Common myeloid progenitor, CD34-positive (primary cell): ENCODE measurements around the gene WRAP73.

Experiments used
- CTCF ChIA-PET: fragments of 350-600 bp; sonication (Branson Sonifier 250); formaldehyde crosslinking; loops from one replicate; lab custom pipeline; 2021; ENCODE audit warnings: antibody characterized with exemption; lab: Charles Lee
- POLR2A ChIA-PET: fragments of 350-600 bp; sonication (Branson Sonifier 250); formaldehyde crosslinking; loops from one replicate; lab custom pipeline; 2021; ENCODE audit warnings: antibody characterized with exemption; lab: Charles Lee
- DNase-seq, 3 donors: peaks; one replicate each; pipeline versions ENCODE4 v3.0.0 to v3.0.0-alpha.2; 2013
- H3K27ac ChIP-seq, 2 experiments: 1 replicate in 1 of 2; 2 replicates in 1 of 2; pipeline ENCODE4 v1.7.0; 2013; ENCODE audit warnings: inconsistent platforms in 2 of 2, low read length in 2 of 2, mild to moderate bottlenecking in 2 of 2, low read depth in 1 of 2, moderate library complexity in 1 of 2; ENCODE audit not compliant: severe bottlenecking in 2 of 2, insufficient read depth in 1 of 2, poor library complexity in 1 of 2
- H3K27me3 ChIP-seq, 5 experiments: replicated peaks in 2 of 5; 1 replicate in 3 of 5; 2 replicates in 2 of 5; pipeline versions ENCODE4 v1.6.1 to v1.7.0; 2013; ENCODE audit warnings: low read length in 4 of 5, mild to moderate bottlenecking in 2 of 5, moderate library complexity in 2 of 5, inconsistent platforms in 1 of 5; ENCODE audit not compliant: insufficient read depth in 5 of 5, control insufficient read depth in 4 of 5
- H3K36me3 ChIP-seq, 4 experiments: 1 replicate in 2 of 4; 2 replicates in 2 of 4; pipeline versions ENCODE4 v1.6.1 to v1.7.0; 2013; ENCODE audit warnings: low read length in 3 of 4, control low read depth in 1 of 4, mild to moderate bottlenecking in 1 of 4; ENCODE audit not compliant: control insufficient read depth in 4 of 4, insufficient read depth in 4 of 4
- H3K4me1 ChIP-seq, 4 experiments: 1 replicate in 3 of 4; 2 replicates in 1 of 4; pipeline versions ENCODE4 v1.6.1 to v1.7.1; 2013; ENCODE audit warnings: low read length in 3 of 4, mild to moderate bottlenecking in 3 of 4, control low read depth in 1 of 4, inconsistent platforms in 1 of 4, moderate library complexity in 1 of 4; ENCODE audit not compliant: control insufficient read depth in 4 of 4, insufficient read depth in 4 of 4; ENCODE audit errors: control extremely low read depth in 1 of 4
- H3K4me3 ChIP-seq, 7 experiments: 1 replicate in 4 of 7; 2 replicates in 3 of 7; pipeline versions ENCODE4 v1.5.1 to v1.7.0; 2013; ENCODE audit warnings: mild to moderate bottlenecking in 7 of 7, low read length in 6 of 7, moderate library complexity in 6 of 7, inconsistent platforms in 2 of 7, low read depth in 2 of 7, control low read depth in 1 of 7; ENCODE audit not compliant: insufficient read depth in 4 of 7, control insufficient read depth in 1 of 7; ENCODE audit errors: extremely low read depth in 1 of 7
- H3K9me3 ChIP-seq, 5 experiments: 1 replicate in 4 of 5; 2 replicates in 1 of 5; pipeline versions ENCODE4 v1.6.1 to v1.7.1; 2013; ENCODE audit warnings: low read length in 4 of 5, mild to moderate bottlenecking in 2 of 5, inconsistent platforms in 1 of 5, low read depth in 1 of 5, moderate library complexity in 1 of 5; ENCODE audit not compliant: control insufficient read depth in 4 of 5, insufficient read depth in 2 of 5; ENCODE audit errors: control extremely low read depth in 1 of 5
- WGBS: methylation state at CpG from one replicate; pipeline ENCODE4 v1.1.5; 2013; ENCODE audit not compliant: insufficient coverage; 5-methylcytosine and 5-hydroxymethylcytosine counted together

Gene WRAP73

DNA sequence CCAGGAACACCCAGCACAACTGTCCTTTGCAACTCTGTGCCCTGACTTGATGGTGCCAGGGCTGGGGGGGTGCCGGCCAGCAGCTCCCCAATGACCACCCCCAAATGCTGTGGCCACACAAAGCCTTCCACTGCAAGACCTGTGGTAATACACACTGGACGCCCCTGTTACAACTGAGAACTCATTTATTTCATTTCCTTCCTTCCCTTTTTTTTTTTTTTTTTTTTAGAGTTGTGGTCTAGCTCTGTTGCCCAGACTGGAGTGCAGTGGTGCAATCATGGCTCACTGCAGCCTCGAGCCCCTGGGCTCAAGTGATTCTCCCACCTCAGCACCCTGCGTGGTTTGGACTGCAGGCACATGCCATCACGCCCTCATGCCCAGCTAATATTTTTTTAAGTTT, 27.6 kb upstream of the WRAP73 start:
- POLR2A ChIA-PET: no interaction called here
- peak overlapping the region in 1 of 7 experiments; percentile 10 for H3K4me3 ChIP-seq
- 30% methylated on average over 2 of the region's 5 CpGs for WGBS
- no peak overlapping the region for H3K27ac ChIP-seq
- H3K27me3 ChIP-seq: peaks cover 0 to 5% (median 0%) of the 10 kb centered on the region in 5 experiments
- peaks cover 0 to 41% (median 29%) of the 10 kb centered on the region in 4 experiments for H3K4me1 ChIP-seq
- DNase-seq: peak; percentile 26 to 69 (median 63)
- H3K9me3 ChIP-seq: no peaks in the 10 kb centered on the region
- H3K36me3 ChIP-seq: no peaks in the 10 kb centered on the region
- CTCF ChIA-PET: interaction anchor here (2.2 kb wide), 1 partner anchor 18 kb away, joined by 5 read pairs; no protein-coding TSS in a partner anchor

DNA sequence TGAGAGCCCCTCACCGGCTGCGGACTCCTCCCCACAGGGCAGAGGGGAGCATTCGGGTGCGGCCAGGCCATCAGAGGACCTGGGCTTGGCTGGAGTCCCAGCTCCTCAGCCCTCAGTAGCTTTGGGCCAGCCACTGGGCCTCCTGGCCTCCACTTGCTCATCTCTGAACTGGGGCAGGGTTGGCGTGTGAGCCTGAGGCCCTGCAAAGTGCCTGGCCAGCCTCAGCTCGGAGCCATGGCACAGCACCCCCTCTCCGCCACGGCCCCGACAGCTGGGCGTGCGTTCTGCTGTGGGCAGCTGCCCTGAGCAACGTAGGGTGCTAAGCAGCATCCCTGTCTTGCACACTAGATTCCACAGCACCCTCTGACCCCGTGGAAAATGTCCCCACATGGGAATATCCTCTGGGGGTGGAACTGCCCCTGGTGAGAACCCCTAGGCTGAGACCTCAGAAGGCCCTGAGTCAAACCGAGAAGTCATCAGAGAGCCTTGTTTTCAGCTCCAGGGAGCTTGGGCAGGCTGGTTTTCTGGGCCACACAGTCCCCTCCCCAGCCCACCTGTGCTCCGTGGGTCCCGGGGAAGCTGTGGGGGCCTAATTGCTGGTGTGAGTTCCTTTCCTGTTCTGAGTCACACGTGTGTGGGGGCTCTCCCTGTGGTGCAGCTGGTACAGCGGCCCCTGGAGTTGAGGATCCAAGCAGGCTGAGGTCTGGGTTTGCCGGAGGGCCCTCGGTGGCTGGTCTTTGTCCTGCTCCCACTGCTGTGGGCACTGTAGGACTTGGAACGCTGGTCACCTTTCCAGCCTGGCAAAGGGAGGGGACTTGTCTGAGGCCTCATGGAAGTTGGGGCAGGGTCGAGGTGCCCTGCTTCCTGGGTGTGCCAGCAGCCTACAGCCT, 26.9 kb upstream of the WRAP73 start:
- H3K27me3 ChIP-seq: peaks cover 0 to 5% (median 0%) of the 10 kb centered on the region in 5 experiments
- ChIA-PET POLR2A (no interaction called here), CTCF (interaction anchor here (1.4 to 2.2 kb wide), 2 partner anchors 15 to 19 kb away, joined by 4 to 5 read pairs; no protein-coding TSS in a partner anchor)
- peak overlapping the region in 1 of 7 experiments; percentile 10 for H3K4me3 ChIP-seq
- H3K36me3 ChIP-seq: no peaks in the 10 kb centered on the region
- peak; percentile 32 to 63 (median 50) for DNase-seq
- H3K27ac ChIP-seq: no peak overlapping the region
- WGBS: 76% methylated on average over 17 of the region's 22 CpGs
- H3K4me1 ChIP-seq: peaks cover 0 to 44% (median 29%) of the 10 kb centered on the region in 4 experiments
- H3K9me3 ChIP-seq: no peaks in the 10 kb centered on the region

DNA sequence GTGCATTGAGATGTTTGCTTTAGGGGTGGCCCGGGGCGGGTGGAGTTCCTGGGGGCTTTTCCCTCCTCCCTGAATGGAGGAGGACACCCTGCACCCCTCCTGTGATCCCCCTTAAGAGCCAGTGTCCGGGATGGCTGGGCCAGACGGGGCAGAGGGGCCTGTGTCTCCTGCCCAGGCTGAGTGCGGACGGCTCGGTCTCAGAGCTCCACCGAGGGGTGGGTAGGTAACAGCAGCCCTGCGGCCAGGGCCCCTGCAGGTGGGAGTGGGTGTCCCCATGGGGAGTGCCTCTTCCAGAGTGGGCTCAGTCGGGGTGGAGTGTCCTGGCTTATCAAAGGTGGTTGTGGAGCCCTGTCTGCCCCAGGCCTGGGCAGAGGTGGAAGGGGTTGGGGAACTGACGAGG, 25.5 kb upstream of the WRAP73 start:
- Histone ChIP-seq H3K4me1 (peaks cover 0 to 44% (median 29%) of the 10 kb centered on the region in 4 experiments), H3K9me3 (no peaks in the 10 kb centered on the region), H3K27ac (no peak overlapping the region), H3K27me3 (peaks cover 0 to 5% (median 0%) of the 10 kb centered on the region in 5 experiments), H3K36me3 (no peaks in the 10 kb centered on the region), H3K4me3 (no peak overlapping the region)
- ChIA-PET CTCF (no interaction called here), POLR2A (no interaction called here)
- no peak for DNase-seq
- WGBS: 96% methylated on average over 11 of the region's 11 CpGs

DNA sequence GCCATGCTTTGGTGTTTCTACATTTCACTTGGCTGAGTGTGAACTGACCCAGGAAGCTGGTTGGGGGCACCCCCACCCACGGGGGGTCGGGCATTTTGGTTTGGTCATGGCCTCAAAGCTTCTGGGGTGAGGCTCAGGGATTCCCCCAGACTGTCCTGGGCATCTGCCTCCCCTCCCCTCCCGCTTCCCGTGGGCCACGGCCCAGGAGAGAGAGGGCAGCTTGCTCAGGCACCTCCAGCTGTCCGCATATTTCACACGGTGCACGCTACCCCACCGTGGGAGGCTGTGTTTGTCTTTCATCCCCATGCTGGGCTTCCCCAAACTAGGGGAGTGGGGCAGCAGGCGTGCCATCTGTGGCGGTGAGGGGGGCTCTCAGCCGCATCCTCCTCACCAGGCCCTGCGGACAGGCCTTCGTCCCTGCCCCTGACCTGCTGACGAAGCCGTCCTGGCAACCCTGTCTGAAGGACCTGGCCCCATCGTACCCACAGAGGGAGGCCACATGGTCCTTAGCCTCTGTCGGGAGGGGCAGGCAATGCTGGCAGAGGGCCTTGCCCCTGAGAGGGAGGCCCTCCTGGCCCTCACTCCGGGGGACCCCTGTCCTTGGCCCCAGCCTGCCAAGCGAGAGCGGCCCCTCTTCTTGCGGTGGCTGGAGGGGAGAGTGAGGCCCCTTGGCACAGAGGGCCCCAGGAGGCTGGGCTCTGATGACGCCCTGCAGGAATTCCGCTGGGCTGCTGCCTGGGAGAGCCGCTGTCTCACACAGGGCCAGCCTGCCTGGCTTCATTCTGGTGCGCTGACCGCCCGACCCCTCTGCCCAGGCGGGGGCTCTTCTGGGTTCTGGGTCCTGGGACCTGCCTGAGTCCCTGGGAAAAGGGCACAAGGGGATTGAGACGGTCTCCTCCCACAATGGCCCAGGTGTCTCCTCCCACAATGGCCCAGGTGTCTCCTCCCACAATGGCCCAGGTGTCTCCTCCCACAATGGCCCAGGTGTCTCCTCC, 24.5 kb upstream of the WRAP73 start:
- ChIA-PET POLR2A (interaction anchor here (0.6 kb wide), 1 partner anchor 721 kb away, joined by 3 read pairs; no protein-coding TSS in a partner anchor), CTCF (no interaction called here)

DNA sequence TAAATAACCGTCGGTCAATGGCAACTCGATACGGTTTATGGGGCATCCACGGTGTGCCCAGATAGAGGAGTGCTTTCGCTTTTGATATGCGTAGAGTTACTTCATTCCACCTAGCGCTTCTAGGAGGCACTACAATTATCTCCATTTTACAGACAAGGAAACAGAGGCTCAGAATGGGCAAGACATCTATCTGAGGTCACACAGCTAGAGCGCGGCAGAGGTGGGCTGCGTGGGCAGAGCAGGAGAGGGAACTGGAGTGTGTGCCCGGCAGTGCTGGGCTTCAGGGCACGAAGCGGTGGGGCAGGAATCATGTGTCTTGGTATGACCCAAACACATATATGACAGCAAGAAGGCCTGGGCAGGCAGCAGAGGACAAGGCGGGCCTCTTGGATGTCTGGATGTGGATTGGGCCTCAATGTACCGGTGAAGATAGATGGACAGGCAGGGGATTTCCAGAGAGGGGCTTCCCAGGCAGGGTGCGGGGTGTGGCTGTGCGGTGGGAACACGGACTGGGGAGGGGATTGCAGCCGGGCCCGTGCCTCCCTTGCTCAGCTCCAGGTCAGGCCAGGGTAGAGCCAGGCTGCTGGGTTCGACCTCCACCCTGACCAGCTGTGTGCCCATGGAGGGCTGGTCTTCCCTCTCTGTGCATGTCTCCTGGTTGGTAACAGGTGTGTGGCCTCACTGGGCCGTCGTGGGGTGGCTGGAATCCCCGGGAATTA, 23.6 kb upstream of the WRAP73 start:
- WGBS: 93% methylated on average over 24 of the region's 25 CpGs
- peaks cover 0 to 4% (median 0%) of the 10 kb centered on the region in 5 experiments for H3K27me3 ChIP-seq
- ChIA-PET CTCF (no interaction called here), POLR2A (interaction anchor here (0.6 kb wide), 1 partner anchor 721 kb away, joined by 3 read pairs; no protein-coding TSS in a partner anchor)
- peaks cover 0 to 45% (median 25%) of the 10 kb centered on the region in 4 experiments for H3K4me1 ChIP-seq
- no peaks in the 10 kb centered on the region for H3K9me3 ChIP-seq
- no peak overlapping the region for H3K4me3 ChIP-seq
- no peaks in the 10 kb centered on the region for H3K36me3 ChIP-seq
- H3K27ac ChIP-seq: no peak overlapping the region
- peak in 1 of 3 donors; percentile 20 for DNase-seq

More for the DNA sequence above, 24.5 kb upstream of the WRAP73 start:
- no peak for DNase-seq
- Histone ChIP-seq H3K27ac (no peak overlapping the region), H3K36me3 (no peaks in the 10 kb centered on the region), H3K4me1 (peaks cover 0 to 44% (median 28%) of the 10 kb centered on the region in 4 experiments), H3K27me3 (peaks cover 0 to 5% (median 2%) of the 10 kb centered on the region in 5 experiments), H3K4me3 (no peak overlapping the region), H3K9me3 (no peaks in the 10 kb centered on the region)
- WGBS: 94% methylated on average over 24 of the region's 30 CpGs

DNA sequence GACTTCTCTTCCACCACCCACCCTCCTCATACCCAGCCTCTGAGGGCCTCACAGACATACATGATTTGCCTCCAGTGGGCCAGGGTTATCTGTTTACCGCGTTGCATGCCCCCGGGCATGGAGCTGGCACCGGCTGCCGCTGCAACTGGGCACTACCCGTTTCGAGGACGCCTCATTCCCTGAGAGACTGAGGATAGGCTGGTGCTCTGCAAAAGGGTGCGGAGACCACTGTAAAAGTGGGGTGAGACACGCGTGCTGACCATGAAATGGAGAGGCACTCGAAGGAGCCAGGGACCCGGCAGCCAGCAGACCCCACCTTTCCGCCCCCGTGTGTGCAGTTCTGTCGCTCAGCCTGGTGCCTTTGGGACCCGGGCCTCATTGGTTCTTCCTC, 23.1 kb upstream of the WRAP73 start:
- no peak for DNase-seq
- Histone ChIP-seq H3K27me3 (peaks cover 0 to 9% (median 0%) of the 10 kb centered on the region in 5 experiments), H3K4me3 (no peak overlapping the region), H3K36me3 (no peaks in the 10 kb centered on the region), H3K9me3 (no peaks in the 10 kb centered on the region), H3K4me1 (peaks cover 0 to 39% (median 19%) of the 10 kb centered on the region in 4 experiments), H3K27ac (no peak overlapping the region)
- 93% methylated on average over 17 of the region's 17 CpGs for WGBS
- ChIA-PET POLR2A (no interaction called here), CTCF (interaction anchor here (1.2 kb wide), 1 partner anchor 180 kb away, joined by 3 read pairs; no protein-coding TSS in a partner anchor)
